Kidney tubule cell (primary cell): Measurements from ENCODE around the gene RNF115.
A peak's percentile ranks its signal among the peaks of the same experiment; 100 is the strongest.
"Not testable (repeated sequence)": the region's sequence is repeated elsewhere in the genome, so short reads cannot be mapped to it uniquely, and the experiment has no call there.

Experiments
- DNase-seq: peaks from one replicate; pipeline ENCODE4 v3.0.0-alpha.2; 2018; ENCODE audit warnings: low spot score

The RNF115 gene

DNA sequence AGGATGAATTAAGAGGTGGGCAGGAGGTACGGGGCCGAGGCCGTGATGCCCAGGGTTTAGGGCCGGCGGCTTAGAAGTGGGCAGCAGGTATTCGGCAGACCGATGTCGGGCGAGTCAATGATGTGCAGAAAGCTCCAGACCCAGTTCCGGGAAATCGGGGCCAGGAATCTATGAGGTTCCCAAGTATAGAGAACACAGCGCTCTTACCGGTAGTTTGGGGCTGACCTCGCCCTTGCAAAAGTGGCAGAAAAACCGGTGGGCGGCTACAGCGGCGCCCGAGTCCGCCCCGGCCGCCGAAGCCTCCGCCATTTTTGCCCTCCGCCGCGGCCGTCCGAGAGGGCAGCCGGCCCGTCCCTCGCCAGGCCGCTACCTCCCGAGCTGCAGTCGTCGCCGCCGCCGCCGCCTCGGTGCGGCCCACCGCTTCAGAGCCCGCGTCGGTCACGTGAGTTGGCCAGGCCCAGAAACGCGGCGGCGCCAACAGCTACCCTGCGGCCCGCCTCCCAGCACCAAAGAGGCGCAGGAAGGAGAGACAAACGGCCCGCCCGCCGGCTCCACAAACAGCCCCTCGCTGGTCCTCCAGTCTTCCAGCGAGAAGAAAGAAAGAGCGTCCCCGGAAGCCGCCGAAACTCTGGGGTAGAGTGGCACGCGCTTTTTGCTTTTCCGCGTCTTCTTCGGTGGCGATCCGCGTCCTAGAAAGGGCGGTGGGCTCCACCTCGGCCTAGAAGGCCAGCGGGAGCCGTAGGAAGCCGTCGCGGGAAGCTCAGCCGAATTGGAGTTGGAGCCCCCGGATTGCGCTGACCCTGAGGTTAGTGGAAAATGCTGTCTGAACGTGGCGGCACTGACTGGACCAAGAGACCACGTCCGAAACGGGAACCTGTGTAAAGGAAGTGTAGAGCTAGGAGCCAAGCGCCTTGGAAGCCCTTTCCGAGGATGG lies at the start of gene RNF115, which contains the start of gene POLR3C:
TSS of gene RNF115 (minus strand) at position 531 of the 934 bp plus-strand sequence. CDS start at position 309, 222 bp downstream.
TSS of gene POLR3C (plus strand) at position 636 of the 934 bp plus-strand sequence. CDS start 1,577 bp downstream, outside the sequence.
- peak; percentile 92 for DNase-seq

DNA sequence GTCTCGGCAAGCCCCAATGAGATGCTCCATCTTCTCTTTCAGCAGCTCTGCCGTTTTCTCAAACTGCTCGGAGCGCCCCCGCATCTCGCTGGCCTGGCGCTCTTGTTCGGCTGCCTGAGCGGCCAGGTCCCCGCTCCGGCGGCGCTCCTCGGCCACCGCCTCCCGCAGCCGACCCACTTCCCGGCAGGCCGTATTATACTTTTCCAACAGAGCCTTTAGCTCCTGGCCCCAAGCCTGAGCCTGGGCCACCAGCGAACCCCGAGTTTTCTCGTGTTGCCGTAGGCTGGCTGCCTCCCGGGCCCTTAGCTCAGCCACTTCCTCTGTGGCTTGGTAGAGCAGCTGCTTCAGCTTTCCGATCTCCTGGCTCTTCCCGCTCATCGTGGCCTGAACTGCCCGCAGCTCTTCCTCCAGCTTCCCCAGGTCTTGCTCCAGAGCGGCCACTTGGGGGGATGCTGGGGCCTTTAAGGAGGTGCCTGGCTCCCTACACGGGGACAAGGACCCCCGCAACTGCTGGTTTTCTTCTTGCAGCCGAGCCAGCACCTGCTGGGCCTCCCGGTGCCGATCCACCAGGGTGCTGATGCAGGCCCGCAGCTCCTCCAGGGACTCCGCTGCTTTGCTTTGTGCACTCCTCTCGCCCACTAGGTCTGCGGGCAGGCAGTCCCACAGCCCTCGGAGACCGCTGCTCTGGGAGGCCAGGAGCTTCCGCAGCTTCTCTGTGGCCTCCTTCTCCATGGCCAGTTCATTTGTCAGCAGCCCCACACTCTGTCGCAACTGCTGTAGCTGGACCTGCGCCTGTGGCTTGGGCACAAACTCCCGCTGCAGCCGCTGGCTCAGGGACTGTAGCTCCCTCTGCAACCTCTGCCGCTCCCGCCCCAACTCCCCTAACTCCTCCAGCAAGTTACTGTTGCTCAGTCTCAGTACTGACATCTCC lies 48.4 kb upstream of the RNF115 start:
- DNase-seq: peak; percentile 15

DNA sequence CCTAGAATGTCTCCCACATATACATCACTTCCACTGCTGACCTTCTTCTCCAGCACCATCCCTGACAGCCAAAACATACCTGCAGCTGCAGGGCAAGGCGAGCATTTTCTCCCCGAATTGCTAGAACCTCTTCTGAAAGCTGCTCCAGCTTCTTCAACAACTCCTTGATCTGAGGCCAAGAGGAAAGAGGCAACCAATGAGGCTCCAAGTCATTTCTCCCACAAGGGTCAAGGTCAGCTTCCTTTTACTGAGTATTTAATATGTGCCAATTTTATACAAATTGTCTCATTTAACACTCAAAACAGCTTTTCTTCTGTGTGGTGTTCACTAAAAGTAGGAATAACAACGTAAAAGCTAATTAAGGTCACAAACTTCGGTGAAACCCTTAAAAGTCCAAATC lies 44.3 kb upstream of the RNF115 start:
- no peak for DNase-seq

DNA sequence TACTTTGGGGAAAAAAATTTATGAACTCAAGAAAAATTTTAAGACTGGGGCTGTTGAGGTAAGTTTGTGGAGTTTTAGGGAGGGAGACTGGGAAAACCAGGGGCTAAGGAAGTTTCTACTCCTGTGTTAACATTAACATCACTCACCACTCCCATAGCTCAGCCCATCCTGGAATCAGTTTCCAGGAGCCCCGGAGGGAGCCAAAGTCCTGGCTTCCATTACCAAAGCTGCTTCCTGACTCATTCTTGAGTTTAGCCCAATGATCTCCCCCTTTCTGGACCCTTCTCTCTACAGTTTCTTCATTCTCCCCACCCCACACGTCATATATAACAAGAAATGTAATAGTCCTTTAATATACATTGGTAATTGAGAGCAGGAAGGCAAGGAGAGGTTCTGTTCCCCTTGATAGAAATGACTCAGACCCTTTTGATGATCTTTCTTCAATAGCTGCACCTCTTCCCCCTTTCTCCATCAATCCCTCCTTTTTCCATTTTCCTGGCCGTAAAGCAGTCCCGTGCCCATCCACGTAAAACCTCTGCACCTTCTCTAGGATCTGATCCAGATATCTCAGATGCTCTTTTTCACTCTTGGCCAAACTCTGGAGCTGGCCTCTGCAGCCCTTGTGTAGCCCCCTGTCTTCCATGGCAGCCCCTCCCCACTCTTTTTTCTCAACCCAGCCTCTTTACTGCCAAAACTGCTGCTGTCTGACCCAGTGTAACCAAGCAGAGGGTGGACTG lies 39.6 kb upstream of the RNF115 start:
- DNase-seq: no peak

GRCh38 chr1:145859491-145860023 lies 35.7 kb upstream of the RNF115 start:
- DNase-seq: peak; percentile 88

GRCh38 chr1:145858901-145859490 lies 35.1 kb upstream of the RNF115 start, which contains the start of gene PIAS3:
Gene PIAS3, minus strand, starts transcription at chr1:145859081. Its CDS starts 91 bp downstream, at chr1:145858990.
- DNase-seq: peak; percentile 94

DNA sequence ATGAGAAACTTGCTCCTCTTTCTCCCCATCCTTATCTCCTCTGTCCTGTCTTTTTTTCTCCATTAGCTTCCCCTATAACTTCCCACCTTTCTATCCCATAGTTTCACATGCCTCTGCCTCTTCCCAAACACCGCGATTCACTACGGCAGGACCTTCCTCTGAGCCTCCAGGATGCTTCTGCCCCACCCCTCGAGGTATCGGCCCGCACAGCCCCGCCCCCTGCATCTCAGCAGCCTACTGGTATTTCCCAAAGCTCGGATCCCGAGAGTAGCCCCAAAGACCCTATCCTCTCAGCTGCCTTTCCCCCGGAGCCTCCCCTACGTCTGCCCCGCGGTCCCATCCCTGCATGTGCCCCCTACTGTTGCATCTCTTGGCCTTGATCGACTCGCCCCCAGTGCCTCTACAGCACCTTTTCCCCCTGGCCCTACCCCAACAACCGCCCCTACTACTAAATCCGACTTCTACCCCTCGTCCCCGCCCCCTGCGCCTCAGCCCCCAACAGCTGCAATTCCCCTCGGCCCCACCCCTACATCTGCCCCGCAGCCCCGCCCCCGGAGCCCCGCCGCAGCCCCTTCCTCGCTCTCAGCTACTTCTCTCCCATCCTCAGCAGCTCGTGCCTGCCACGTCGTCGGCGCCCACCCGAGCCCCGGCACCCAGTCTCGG lies 34.5 kb upstream of the RNF115 start:
- peak; percentile 36 for DNase-seq

DNA sequence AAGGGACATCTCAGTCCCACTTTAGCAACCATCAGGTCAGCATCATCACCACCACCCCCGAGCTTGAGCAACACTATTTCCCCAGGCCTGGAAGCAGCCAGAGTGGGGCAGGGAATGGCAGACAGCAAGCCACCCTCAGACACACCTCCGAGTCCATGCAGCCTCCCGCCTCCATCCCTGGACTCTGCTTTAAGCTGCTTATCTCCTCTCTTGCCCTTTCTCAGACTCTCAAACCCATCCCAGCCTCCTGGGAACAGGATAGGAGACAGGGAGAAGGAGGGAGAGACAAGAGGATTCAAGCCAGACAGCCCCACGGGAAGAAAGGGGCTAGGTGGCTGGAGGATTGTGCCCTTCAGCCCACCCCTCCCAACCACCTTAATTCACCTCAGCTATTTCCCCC lies 33.3 kb upstream of the RNF115 start:
- no peak for DNase-seq

- no peak for DNase-seq
Measured at GRCh38 chr1:145855426-145855948, 31.6 kb upstream of the RNF115 start.

DNA sequence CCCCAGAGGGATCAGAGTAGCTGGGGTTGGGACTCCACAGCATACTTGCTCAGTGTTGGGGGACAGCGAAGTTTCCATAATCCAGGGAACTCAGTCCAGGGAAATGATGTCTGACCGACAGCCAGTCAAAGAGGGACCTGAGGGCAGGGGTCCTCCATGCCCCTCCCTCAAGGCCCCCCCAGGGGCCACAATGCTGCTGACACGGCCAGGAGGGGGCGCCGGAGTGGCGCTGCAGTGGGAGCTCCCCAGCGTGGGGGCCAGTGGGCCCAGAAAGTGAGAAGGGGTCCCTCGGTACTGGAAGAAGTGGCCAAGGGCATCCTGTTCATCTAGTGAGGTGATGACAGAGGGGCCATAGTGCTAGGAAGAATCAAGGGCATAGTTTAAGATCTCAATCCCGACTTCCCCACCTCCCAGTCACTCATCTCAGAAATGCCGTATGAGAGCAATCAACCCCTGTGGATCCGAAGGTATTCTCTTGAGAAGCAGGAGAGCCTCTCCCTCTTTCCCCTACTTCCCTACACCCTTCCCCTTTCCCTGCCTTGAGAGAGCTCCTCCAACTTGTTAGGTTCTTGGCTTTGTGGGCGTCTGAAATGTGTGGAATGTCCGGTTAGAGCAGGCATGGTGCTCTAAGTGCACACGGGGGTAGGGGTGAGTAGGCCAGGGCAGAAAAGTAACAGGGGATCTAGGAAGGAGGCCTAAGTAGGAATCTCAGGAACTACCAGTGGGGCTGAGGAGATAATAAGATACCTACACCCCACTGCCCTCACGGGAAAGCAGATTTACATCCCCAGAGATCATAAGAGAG lies 25.7 kb upstream of the RNF115 start:
- DNase-seq: peak; percentile 59

DNA sequence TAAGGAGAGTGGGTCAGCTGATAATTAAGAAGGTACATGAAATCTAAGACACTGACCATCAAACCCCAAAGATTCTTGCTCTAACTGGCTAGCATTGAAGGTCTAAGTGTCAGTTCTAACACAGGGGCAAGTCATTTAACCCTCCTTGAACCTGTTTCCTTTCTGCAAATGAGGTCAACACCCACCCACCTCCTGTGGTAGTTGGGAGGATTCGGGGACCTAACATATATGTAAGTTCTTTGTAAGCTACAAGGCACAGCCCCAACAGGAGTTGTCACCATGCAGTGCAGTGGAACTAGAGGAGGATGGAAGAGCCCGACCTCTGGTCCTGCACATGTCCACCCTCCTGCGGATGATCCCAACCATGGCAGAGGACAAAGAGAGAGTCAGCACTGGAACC lies 23.9 kb upstream of the RNF115 start:
- no peak for DNase-seq

DNA sequence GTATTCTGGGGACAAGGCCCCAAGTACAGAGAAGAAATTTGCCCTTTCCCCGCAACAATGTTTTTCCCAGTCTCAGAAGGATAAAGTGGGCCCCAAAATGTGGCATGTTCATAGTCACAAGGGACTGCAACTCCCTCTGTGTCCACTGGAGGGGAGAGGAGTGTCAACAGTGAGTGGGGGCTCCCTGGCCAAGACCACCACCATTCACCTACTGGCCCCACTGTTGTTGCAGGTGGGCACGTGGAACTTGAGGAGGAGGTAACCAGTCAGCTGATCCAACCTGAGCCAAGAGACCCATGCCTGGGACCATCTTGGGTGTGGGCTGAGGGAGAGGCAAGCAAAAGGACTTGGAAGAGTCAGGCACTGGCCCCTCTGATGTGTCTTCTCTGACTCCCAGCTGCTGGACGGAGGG lies 22.3 kb upstream of the RNF115 start:
- peak; percentile 20 for DNase-seq

DNA sequence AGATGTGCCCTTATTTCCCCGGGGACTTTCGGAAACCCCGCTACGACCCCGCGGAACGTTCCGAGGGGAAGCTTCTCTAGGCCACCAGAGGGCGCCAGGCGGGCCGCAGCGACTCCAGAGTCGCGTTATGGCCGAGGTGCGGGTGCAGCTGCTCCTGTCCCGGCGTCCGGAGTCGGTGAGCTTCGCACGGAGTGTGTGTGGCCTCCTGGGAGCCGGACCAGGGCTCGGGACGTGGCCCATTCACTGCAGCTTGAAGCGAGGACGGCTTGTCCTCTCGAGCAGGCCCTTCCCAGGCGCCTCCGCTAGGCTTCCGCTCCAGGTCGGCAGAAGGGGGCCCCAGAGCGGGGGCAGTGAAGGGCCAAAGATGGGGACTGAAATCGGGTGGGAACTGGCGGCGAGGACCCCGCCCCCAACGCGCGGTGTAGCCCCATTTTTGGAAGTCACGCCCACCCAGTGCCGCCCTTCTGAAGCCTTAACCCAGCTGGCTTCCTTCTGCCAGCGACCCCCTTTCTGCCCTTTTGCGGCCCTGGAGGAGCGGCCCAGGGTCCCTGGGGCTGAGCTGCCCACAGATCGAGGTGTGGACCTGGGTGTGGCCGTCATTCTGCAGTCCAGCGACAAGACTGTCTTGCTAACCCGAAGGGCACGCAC lies 21.7 kb upstream of the RNF115 start, which contains the start of gene NUDT17:
TSS of gene NUDT17 (plus strand) at position 117 of the 648 bp plus-strand sequence. CDS start at position 128, 11 bp downstream.
- peak; percentile 78 for DNase-seq

GRCh38 chr1:145845144-145845513 lies 21.2 kb upstream of the RNF115 start:
- no peak for DNase-seq

- DNase-seq: no peak
Measured at GRCh38 chr1:145843031-145843430, 19.1 kb upstream of the RNF115 start.

GRCh38 chr1:145837656-145838055 lies 13.8 kb upstream of the RNF115 start:
- DNase-seq: peak; percentile 18

DNA sequence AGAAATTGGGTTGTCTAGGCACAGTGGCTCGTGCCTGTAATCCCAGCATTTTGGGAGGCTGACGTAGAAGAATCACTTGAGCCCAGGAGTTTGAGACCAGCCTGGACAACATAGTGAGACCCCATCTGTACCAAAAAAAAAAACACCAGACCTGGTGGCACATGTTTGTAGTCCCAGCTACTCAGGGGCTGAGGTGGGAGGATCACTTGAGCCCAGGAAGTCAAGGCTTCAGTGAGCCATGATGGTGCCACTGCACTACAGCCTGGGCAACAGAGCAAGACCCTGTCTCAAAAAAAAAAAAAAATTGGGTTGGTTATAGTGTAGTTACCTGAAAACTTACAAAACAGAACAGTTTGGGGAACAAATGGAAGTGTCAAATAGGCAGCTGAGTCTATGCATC lies 6.9 kb upstream of the RNF115 start:
- not testable (repeated sequence) for DNase-seq

- DNase-seq: no peak
Measured at GRCh38 chr1:145828367-145829026, 4.6 kb upstream of the RNF115 start.
